Esophagus muscularis mucosa (tissue), 3 donors: ENCODE results near the gene NTS.

Experiments used
- CTCF ChIP-seq, 3 experiments: fragments of 200-600 bp in 2 of 3; fragments of 450-650 bp in 1 of 3; sonication (generic) in 2 of 3; IDR thresholded peaks; one replicate each; pipeline ENCODE4 v1.5.1; 2017 to 2019; ENCODE audit warnings: antibody characterized with exemption in 3 of 3, mild to moderate bottlenecking in 2 of 3, moderate library complexity in 1 of 3
- POLR2A ChIP-seq: fragments of 450-650 bp; IDR thresholded peaks from one replicate; pipeline ENCODE4 v1.6.1; 2017; ENCODE audit warnings: antibody characterized with exemption, moderate library complexity, mild to moderate bottlenecking, low read depth

DNA sequence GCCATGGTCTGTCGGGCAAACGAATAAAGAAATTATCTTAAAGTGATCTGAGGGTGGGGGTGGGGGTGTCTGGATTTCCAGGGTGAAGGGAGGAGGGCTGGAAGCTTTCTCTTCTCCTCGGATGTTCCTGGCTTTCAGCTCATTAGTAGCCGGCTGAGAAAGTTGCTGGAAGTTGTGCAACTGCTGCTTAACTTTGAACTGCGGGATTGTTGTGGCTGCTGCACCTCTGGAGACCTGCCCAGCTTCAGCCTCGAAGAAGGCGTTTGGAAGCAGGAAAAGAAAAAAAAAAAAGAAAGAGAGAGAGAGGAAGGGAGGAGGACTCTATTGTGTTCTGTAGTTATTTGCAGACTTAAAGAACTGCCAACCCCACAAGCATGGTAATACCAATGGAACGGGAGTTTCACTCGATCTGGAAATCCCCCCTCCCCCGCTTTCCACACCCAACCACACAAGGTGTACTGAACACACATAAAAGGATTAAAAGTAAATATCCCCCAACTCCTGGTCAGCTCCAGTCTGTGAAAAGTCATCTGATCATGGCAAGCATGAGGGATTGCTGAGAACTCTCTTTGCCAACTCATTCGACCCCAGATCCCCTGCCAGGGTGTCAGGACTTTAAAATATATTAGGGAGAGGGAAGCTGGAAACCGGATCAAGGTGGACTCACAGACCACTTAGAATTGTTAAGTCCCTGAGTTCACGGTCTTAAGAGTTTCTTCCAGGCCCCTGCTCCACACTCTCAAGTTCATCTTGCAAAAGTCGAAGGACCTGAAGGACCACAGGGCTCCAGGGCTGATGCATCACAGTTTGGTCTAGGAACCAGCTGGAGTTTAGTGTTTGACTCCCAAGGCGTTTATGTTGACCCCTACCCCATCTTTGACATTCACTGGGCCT lies 37.7 kb upstream of the NTS start, which contains the start of gene RASSF9:
- no peak for TF ChIP-seq CTCF (IDR thresholded peaks at IDR 0.05)
- TF ChIP-seq POLR2A: no peak
